DND-41 (cell line): Measurements from ENCODE around the gene ZNF544.
A peak's percentile ranks its signal among the peaks of the same experiment; 100 is the strongest.
"Not testable (repeated sequence)": the region's sequence is repeated elsewhere in the genome, so short reads cannot be mapped to it uniquely, and the experiment has no call there.

ENCODE experiments used
- ATAC-seq: fragments of 200-7000 bp; cut with Tn5 transposase; 3 replicates; pipeline ENCODE4 v1.9.1; 2021; ENCODE audit warnings: low read depth; ENCODE audit not compliant: insufficient read depth
- DNase-seq: peaks from one replicate; pipeline ENCODE4 v3.0.0-alpha.2; 2020
- H2AFZ ChIP-seq: 2 replicates; pipeline ENCODE4 v1.6.0; 2012; ENCODE audit warnings: low read depth, low read length
- H3K27ac ChIP-seq: 2 replicates; pipeline ENCODE4 v1.5.1; 2012; ENCODE audit warnings: low read length, inconsistent platforms
- H3K27me3 ChIP-seq: fragments of 200-600 bp; sonication (generic); 2 replicates; pipeline ENCODE4 v1.6.0; 2012; ENCODE audit warnings: low read length, mild to moderate bottlenecking, inconsistent platforms; ENCODE audit not compliant: insufficient read depth, poor library complexity
- H3K36me3 ChIP-seq: 2 replicates; pipeline ENCODE4 v1.5.1; 2012; ENCODE audit warnings: low read length, inconsistent platforms; ENCODE audit not compliant: insufficient read depth
- H3K4me1 ChIP-seq: 2 replicates; pipeline ENCODE4 v1.5.1; 2012; ENCODE audit warnings: mild to moderate bottlenecking, low read length; ENCODE audit not compliant: insufficient read depth
- H3K4me2 ChIP-seq: 2 replicates; pipeline ENCODE4 v1.6.0; 2012; ENCODE audit warnings: mild to moderate bottlenecking, moderate library complexity, low read length, inconsistent platforms; ENCODE audit not compliant: insufficient read depth
- H3K4me3 ChIP-seq, 2 experiments: fragments of 200-600 bp in 1 of 2; shearing (Covaris generic) in 1 of 2; 2 replicates each; pipeline ENCODE4 v1.5.1; 2012 to 2016; ENCODE audit warnings: inconsistent platforms in 2 of 2, low read length in 2 of 2, mild to moderate bottlenecking in 2 of 2, low read depth in 1 of 2, moderate library complexity in 1 of 2
- H3K79me2 ChIP-seq: 2 replicates; pipeline ENCODE4 v1.6.0; 2012; ENCODE audit warnings: low read length, inconsistent platforms; ENCODE audit not compliant: insufficient read depth
- H3K9ac ChIP-seq: 2 replicates; pipeline ENCODE4 v1.6.0; 2012; ENCODE audit warnings: low read depth, mild to moderate bottlenecking, inconsistent platforms, low read length, moderate library complexity
- H3K9me3 ChIP-seq: 2 replicates; pipeline ENCODE4 v1.5.1; 2012; ENCODE audit warnings: low read length, moderate library complexity, mild to moderate bottlenecking, inconsistent platforms; ENCODE audit not compliant: insufficient read depth, severe bottlenecking
- H4K20me1 ChIP-seq: 2 replicates; pipeline ENCODE4 v1.6.0; 2012; ENCODE audit warnings: low read length; ENCODE audit not compliant: insufficient read depth
- EZH2 ChIP-seq: IDR thresholded peaks from 3 replicates; pipeline ENCODE4 v1.6.1; 2012; ENCODE audit warnings: borderline replicate concordance, low read depth, mild to moderate bottlenecking, moderate library complexity, low read length, inconsistent platforms; ENCODE audit not compliant: severe bottlenecking
- TF ChIP-seq, protein P1 (sequence below): IDR thresholded peaks from 2 replicates; pipeline ENCODE4 v1.5.1; 2012; ENCODE audit warnings: borderline replicate concordance, low read length, moderate library complexity, mild to moderate bottlenecking; ENCODE audit not compliant: poor library complexity, severe bottlenecking; ENCODE audit errors: extremely low read depth

The ZNF544 gene

DNA sequence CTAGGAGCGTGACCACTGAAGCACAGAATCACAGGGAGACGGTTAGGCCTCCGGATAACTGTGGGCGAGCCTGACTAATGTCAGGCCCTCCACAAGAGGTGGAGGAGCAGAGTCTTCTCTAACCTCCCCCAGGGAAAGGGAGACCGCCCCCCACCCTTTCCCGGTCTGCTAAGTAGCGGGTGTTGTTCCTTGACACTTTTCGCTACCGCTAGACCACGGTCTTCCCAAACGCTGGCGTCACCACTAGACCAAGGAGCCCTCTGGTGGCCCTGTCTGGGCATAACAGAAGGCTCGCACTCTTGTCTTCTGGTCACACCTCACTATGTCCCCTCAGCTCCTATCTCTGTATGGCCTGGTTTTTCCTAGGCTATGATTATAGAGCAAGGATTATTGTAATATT is 82.0 kb downstream of the ZNF544 start:
- not testable (repeated sequence) for H3K4me3 ChIP-seq, H3K27ac ChIP-seq, H3K4me2 ChIP-seq, H3K9me3 ChIP-seq, H3K27me3 ChIP-seq, H2AFZ ChIP-seq, ATAC-seq, H3K9ac ChIP-seq
- H3K4me1 ChIP-seq = peaks cover 20% of the 10 kb centered on the region
- H3K36me3 ChIP-seq = peaks cover 92% of the 10 kb centered on the region
- DNase-seq = peak; percentile 35
- TF ChIP-seq, protein P1, sequence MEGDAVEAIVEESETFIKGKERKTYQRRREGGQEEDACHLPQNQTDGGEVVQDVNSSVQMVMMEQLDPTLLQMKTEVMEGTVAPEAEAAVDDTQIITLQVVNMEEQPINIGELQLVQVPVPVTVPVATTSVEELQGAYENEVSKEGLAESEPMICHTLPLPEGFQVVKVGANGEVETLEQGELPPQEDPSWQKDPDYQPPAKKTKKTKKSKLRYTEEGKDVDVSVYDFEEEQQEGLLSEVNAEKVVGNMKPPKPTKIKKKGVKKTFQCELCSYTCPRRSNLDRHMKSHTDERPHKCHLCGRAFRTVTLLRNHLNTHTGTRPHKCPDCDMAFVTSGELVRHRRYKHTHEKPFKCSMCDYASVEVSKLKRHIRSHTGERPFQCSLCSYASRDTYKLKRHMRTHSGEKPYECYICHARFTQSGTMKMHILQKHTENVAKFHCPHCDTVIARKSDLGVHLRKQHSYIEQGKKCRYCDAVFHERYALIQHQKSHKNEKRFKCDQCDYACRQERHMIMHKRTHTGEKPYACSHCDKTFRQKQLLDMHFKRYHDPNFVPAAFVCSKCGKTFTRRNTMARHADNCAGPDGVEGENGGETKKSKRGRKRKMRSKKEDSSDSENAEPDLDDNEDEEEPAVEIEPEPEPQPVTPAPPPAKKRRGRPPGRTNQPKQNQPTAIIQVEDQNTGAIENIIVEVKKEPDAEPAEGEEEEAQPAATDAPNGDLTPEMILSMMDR = peak; percentile 39
- H4K20me1 ChIP-seq = peaks cover 41% of the 10 kb centered on the region
- peaks cover 53% of the 10 kb centered on the region for H3K79me2 ChIP-seq

DNA sequence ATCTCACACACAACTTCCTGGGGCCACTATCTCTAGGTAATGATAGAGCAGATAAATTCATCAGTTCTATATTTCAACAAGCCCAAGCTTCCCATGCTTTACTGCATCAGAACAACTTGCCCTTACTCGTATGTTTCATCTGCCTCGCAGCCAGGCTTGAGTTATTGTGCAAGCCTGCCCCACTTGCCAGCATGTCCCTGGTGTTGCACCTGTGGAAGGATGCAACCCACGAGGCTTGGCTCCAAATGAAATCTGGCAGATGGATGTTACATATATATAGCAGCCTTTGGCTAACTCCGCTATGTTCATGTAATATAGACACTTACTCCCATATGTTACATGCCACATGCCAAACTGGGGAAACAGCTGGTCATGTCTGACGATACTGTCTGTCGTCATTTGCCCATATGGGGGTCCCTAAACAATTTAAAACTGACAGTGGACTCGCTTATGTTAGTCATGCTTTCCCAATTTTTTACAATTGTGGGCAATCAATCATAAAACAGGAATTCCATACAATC is 82.7 kb downstream of the ZNF544 start:
- H3K9ac ChIP-seq = no peak overlapping the region
- peaks cover 41% of the 10 kb centered on the region for H4K20me1 ChIP-seq
- H3K79me2 ChIP-seq = peaks cover 46% of the 10 kb centered on the region
- no peak overlapping the region for H3K4me2 ChIP-seq
- H3K4me1 ChIP-seq = peaks cover 13% of the 10 kb centered on the region
- no peaks in the 10 kb centered on the region for H3K27me3 ChIP-seq
- no peak for DNase-seq
- no peak overlapping the region for H3K4me3 ChIP-seq
- H3K27ac ChIP-seq = no peak overlapping the region
- H3K36me3 ChIP-seq = peaks cover 91% of the 10 kb centered on the region
- H3K9me3 ChIP-seq = no peaks in the 10 kb centered on the region
- no peak overlapping the region for H2AFZ ChIP-seq
- no peak for ATAC-seq
- TF ChIP-seq, protein P1 = no peak
- no peak for TF ChIP-seq EZH2
